NCI-H2171 treated with DMSO at 0.1 percent for 48 hours (cell line): ENCODE measurements around the gene ZBTB20.

ENCODE experiments used
- DNase-seq: peaks from one replicate; lab custom pipeline; 2025; lab: John Stamatoyannopoulos, UW

ZBTB20 gene

DNA sequence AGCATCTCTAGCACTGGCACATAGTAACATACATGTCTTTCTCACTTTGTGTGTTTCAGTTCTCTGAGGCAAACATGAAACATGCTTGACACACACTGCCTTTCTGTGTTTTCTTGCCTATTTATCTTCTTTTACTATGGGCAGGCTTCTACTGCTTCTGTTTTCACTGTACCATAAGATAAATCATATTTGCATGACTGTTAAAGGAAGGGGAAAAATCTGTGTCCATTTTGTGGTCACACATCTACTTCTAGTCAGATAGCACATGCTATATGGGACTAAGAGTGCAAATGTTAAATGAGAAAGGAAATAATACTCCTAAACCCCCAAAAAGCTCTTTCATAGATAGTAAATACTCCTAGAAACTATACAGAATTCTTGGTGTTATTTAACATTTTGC is 386.4 kb downstream of the ZBTB20 start:
- DNase-seq = no peak

GRCh38 chr3:114758831-114759699 is 388.0 kb downstream of the ZBTB20 start:
- DNase-seq = no peak

GRCh38 chr3:114756506-114757279 is 390.4 kb downstream of the ZBTB20 start:
- no peak for DNase-seq

- no peak for DNase-seq
Measured at GRCh38 chr3:114746502-114746901, 400.6 kb downstream of the ZBTB20 start.

GRCh38 chr3:114745322-114746240 is 401.5 kb downstream of the ZBTB20 start:
- no peak for DNase-seq

DNA sequence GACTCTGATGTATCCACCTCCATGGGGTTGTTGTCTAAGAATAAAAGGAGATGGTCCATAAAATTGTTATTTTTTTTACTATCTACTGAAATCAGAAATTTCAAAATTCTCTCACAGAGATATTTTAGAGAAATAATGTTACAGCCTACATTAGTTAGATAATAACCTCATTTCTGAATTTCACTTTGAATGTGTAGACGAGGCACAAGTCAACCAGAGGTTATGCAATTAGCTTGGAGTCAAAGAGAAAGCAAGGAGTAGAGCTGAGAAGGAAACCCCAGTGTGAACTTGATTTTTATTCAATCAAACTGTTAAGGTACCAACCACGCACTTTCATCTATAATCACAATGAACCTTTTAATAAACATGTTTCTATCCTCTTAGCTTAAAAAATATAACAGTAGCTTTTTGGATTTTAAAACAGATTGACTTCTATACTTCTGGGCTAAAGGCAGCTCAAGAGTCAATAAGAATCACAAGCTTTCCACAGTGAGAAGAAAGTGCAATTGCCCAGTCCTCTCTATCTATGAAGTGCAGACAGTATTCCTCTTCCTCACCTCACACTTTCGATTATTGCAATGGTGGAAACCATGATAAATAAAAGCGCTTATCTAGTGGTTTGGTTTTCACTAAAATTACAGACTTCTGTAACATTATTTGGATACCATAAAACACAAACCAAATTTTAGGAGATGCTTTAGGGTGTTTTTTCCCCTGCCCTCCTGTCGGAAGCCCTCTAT is 403.2 kb downstream of the ZBTB20 start:
- DNase-seq = no peak

DNA sequence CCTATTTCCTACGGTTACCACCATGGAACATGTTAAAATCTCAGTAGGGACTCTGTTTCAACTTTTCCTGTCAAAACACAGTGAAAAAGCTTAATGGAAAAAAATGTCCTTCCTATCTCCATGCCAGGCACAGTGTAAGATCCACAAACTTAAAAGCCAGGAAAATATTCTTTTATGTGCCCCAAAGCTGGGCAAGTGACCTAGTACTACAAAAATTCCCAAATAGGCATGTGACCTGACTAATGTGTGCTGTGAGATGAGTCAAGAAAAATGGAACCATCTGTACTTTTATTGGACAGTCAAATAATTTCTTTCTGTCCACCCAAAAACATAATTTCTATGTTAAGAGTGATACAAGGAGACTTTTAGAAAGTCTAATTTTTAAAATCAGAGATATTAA is 406.0 kb downstream of the ZBTB20 start:
- no peak for DNase-seq

GRCh38 chr3:114739627-114740026 is 407.5 kb downstream of the ZBTB20 start:
- DNase-seq = no peak

- DNase-seq = no peak
Measured at GRCh38 chr3:114732353-114732752, 414.7 kb downstream of the ZBTB20 start.

DNA sequence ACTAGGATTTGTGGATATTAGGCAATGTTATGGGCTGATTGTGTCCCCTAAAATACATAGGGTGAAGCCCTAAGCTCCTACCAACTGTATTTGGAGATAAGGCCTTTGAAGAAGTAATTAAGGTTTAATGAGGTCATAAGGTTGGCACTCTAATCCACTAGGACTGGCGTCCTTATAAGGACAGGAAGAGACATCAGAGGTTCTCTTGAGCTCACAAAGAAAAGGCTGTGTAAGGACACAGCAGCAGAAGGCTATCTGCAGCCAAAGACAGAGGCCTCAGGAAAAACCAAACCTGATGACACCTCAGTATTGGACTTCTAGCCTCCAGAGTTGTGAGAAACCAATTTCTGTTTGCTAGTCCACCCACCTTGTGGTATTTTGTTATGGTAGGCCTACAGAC is 416.7 kb downstream of the ZBTB20 start:
- DNase-seq = no peak

GRCh38 chr3:114727373-114727772 is 419.7 kb downstream of the ZBTB20 start:
- DNase-seq = no peak

GRCh38 chr3:114725966-114726365 is 421.1 kb downstream of the ZBTB20 start:
- no peak for DNase-seq

- DNase-seq = no peak
Measured at GRCh38 chr3:114722530-114722929, 424.6 kb downstream of the ZBTB20 start.

DNA sequence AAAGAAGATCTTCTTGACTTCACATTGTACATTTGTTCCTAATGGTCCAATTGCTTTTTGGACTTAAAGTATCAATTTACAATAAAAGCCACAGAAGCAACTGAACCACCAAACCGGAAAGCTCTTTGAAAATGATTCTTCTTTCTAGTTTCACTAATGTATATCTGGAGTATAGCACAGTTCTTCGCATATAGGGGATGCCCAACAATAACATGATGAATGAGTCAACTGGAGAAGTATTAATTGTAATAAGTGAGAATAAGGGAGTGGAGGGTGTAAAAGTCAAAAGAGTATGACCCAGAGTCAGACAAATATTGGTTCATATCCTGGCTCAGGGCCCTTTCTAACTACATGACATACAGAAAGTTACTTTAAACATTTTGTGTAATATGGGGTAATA is 425.2 kb downstream of the ZBTB20 start:
- DNase-seq = no peak

- DNase-seq = no peak
Measured at GRCh38 chr3:114721209-114721608, 425.9 kb downstream of the ZBTB20 start.

GRCh38 chr3:114718898-114719210 is 428.2 kb downstream of the ZBTB20 start:
- no peak for DNase-seq

- no peak for DNase-seq
Measured at GRCh38 chr3:114718071-114718897, 428.8 kb downstream of the ZBTB20 start.

DNA sequence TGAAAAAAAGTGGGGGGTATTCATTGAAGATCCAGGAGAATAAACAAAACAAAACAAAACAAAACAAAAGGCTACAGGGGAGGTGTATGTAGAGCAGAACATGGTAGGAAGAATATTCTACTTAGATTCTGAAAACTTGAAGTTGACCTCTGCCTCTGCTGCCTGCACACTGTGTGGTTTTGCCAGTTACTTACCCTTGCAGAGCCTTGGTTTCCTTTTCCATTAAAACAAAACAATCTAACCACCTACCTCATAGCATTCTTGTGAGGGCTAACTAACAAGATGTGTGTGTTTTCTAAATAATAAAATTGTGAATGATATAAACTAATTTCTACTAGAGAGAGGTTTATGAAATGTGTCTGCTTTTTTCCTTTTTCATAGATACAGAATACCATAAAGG is 430.2 kb downstream of the ZBTB20 start:
- no peak for DNase-seq

DNA sequence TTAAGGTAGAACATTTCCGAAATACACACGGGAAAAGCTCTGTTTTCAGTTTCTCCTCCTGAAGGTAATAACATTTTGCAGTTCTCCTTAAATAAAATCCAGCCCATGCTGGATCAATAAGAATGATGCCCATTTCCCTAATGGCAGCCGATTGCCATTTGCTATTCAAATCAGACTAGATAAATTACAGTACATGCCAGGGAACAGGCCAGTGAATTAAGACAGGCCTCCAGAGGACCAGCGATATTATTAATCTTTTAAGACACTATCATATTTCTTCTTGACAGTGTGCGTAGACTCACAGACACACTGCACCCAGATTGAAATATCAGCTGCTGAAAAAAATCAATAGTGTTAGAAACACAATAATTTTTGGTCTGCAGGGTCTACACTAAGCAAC is 431.0 kb downstream of the ZBTB20 start:
- DNase-seq = no peak

- DNase-seq = no peak
Measured at GRCh38 chr3:114714957-114715460, 432.1 kb downstream of the ZBTB20 start.

GRCh38 chr3:114714237-114714636 is 432.9 kb downstream of the ZBTB20 start:
- no peak for DNase-seq
